HG03139 (cell line): Measurements from ENCODE around the gene CNGB1.
"Not testable (repeated sequence)": the region's sequence is repeated elsewhere in the genome, so short reads cannot be mapped to it uniquely, and the experiment has no call there.

Experiments
- ATAC-seq: cut with Tn5 transposase; IDR thresholded peaks from one replicate; pipeline ENCODE4 v1.9.1; 2021; ENCODE audit not compliant: unreplicated experiment

The CNGB1 gene

DNA sequence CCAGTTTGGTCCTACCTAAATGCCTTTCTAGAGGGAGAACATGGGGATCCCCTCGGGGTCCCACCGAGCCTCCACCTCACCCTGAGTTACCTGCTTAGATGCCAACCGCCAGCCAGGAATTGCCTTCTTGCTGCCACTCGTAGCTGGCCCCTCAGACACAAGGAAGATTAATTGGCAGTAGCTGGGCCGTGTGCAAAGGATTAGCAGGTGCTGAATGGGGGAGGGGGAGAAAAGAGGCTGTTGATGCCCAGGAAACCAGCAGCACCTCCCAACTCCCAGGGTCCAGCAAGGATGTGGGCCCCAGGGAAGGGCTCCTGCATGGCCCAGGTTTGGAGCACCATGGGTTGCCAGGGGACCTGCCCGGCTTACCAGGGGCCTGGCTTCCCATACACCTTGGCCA is at the start of gene CNGB1:
Gene CNGB1 (minus strand): TSS at position 159 of the 400 bp plus-strand sequence. CDS start 3,842 bp downstream, outside the sequence.
- ATAC-seq, result no peak

DNA sequence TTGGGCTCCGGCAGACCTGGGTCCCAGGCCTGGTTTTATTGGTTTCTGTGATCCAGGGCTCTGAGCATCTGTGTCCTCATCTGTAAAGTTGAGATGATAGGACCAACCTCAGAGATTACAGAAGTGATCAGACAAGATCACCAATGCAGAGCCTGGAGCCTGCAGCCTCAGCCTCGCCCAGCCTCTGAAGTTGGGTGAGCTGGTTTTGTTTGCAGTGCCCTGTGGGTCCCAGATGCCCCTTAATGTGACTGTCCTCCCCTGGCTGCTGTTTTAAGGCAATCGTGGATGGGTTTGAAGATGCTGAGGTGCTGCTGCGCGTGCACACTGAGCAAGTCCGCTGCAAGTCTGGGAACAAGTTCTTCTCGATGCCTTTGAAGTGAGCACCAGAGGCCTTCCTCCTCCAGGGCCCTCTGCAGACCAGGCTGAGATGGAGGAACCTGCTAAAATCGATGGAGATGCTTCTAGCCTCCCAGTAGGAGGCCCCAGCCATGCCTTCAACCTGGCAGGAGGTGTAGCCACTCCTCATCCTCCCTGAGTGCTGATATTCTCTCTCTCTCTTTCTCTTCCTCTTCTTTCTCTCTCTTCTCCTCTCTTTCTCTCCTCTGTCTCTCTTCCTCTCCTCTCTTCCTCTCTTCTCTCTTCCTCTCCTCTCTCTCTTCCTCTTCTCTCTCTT is 49.1 kb upstream of the CNGB1 start:
- ATAC-seq, result no peak

DNA sequence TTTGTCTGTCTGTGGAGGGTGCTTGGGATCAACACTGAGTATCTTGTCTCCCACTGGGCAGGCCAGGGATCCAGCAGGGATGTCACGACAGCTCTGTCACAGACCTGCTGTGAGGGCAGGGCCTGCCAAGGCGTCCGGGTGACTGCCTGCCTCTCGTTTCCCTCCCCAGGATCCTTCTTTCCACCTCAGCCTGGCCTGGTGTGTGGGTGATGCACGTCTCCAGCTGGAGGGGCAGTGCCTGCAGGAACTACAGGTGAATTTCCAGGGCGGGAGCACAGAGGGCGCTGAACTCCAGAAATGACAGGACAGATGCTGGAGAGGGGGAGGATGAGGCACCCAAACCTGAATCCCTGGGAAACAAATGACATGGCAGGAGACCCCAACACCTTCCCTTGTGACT is 47.9 kb upstream of the CNGB1 start:
- ATAC-seq, result no peak

GRCh38 chr16:58016840-58017446 is 46.0 kb upstream of the CNGB1 start:
- no peak for ATAC-seq

GRCh38 chr16:58013201-58013956 is 42.5 kb upstream of the CNGB1 start:
- no peak for ATAC-seq

- ATAC-seq, result no peak
These were observed 41.6 kb upstream of the CNGB1 start for GRCh38 chr16:58012481-58012880.

- ATAC-seq, result no peak
These were observed 40.7 kb upstream of the CNGB1 start for GRCh38 chr16:58011652-58012051.

- ATAC-seq, result no peak
These were observed 40.0 kb upstream of the CNGB1 start for GRCh38 chr16:58010886-58011285.

DNA sequence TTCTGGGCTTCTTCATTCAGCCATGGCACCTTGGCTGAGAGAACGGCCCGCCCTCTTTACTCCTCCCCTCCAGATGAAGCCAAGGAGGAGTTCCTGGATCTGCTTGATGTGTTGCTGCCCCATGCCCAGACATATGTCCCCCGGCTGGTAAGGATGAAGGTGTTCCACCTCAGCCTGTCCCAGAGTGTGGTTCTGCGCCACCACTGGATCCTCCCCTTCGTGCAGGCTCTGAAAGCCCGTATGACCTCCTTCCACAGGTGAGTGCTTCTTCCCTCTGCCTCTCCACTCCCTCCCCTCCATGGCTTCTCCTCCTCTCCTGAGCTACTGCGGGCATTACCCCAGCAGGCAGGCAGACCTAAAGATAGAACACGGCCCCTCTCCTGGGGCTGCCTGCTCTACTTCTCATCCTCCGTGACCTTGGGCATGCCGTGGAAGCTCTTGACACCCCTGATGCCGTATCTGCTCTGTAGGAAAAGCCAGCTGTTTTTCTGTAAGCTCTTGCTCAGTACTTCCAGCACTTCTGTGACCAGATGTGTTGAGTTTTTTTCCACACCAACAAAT is 39.0 kb upstream of the CNGB1 start:
- no peak for ATAC-seq

DNA sequence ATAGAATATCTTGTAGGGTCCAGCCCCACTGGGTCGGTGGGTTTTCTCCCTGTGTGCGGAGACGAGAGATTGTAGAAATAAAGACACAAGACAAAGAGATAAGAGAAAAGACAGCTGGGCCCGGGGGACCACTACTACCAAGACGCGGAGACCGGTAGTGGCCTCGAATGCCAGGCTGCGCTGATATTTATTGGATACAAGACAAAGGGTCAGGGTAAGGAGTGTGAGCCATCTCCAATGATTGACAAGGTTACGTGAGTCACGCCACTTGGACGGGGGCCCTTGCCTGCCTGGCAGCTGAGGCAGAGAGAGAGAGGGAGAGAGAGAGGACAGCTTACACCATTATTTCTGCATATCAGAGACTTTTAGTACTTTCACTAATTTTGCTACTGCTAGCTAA is 33.8 kb upstream of the CNGB1 start:
- not testable (repeated sequence) for ATAC-seq

DNA sequence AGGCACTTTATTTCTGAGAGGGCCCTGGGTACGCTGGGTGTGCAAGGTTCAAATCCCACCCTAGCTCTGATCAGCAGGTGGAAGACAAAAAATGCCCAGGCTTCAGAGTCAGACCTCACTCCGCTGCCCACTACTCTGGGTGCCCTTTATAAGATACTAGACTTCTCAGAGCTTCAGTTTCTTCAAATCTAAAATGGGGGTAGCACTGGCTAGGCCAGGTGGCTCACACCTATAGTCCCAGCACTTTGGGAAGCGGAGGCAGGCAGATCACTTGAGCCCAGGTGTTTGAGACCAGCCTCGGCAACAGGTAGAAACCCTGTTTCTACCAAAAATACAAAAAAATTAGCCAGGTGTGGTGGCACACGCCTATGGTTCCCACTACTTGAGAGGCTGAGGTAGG is 32.0 kb upstream of the CNGB1 start:
- ATAC-seq, result no peak

- no peak for ATAC-seq
These were observed 31.5 kb upstream of the CNGB1 start for GRCh38 chr16:58002416-58002800.

DNA sequence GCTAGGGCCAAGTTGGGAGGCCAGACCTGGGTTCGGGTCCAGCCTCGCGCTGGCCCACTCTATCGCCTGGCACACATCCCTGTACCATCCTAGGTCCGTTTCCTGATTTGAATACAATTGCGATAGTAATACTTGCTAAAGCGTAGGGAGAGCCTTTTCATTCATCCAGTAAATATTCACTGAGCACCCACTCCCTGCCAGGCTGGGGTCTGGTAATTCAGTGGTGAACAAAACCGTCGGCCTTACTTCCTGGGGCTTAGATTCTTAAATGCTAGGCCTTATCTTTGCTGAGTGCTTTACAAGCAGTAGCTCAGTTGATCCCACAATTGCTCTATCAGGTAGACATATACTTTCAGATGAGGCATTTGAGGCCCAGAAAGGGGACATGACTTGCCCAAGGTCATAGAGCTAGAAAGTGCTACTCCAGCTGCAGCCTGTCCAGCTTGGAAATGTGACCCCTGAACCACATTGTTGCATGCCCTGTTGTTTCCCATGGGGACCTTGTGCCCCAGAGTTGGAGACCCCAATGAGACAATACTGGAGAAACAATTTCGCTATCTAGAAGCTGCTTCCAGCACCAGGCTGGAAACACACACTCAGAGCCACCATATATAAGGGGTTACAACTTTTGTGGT is 31.0 kb upstream of the CNGB1 start:
- no peak for ATAC-seq

DNA sequence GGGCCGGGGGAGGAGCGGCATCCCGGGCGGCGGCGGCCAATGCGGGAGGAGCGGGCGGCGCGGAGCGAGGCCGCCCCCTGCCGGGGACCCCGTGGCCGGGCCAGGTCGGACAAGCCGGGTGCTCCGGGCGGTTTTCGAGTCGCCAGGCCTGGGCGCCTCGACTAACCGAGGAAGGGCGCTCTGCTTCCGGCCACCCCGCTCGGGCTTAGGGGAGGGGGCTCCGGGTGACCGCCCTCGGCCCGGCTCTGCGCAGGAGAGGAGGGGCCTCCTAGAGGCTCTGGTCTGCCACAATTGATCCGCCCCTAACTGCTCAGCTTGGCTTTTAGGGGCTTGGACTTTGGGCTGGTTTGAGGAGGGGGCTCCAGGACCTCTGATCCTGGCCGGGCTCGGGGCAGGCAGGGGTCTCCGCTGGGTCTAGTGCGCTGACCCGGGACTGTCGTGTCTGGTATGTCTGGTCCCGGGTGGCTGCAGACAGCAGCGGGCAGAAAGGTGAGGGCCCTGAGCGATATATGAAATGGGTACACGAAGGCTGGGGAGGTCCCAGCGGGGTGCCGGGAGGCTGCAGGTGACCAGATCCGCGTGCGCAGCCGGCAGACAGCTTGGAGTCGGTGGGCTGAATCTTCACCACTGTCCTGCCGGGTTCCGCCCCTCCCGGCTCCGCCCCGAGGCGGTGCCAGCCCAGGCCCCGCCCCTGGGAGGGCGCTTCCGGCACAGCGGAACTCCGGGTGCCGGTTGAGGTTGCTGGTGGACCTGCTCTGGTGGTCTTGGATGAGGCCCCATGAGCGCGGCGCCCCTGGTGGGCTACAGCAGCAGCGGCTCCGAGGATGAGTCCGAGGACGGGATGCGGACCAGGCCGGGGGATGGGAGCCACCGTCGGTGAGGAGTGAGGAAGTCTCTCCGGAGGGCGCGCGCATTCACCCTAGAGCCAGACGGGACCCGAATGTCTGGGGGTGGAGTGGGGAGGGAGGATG is 30.1 kb upstream of the CNGB1 start, which contains the start of gene USB1:
Gene USB1 (plus strand): TSS at position 702 of the 971 bp plus-strand sequence. CDS start 77 bp downstream, at position 779.
- peak; percentile 69 for ATAC-seq

GRCh38 chr16:57999971-58000705 is 29.2 kb upstream of the CNGB1 start, which contains the start of gene ZNF319:
TSS of gene ZNF319 (minus strand) at chr16:58000672. CDS start at chr16:57998265, 2,407 bp downstream.
- ATAC-seq, result peak; percentile 7

DNA sequence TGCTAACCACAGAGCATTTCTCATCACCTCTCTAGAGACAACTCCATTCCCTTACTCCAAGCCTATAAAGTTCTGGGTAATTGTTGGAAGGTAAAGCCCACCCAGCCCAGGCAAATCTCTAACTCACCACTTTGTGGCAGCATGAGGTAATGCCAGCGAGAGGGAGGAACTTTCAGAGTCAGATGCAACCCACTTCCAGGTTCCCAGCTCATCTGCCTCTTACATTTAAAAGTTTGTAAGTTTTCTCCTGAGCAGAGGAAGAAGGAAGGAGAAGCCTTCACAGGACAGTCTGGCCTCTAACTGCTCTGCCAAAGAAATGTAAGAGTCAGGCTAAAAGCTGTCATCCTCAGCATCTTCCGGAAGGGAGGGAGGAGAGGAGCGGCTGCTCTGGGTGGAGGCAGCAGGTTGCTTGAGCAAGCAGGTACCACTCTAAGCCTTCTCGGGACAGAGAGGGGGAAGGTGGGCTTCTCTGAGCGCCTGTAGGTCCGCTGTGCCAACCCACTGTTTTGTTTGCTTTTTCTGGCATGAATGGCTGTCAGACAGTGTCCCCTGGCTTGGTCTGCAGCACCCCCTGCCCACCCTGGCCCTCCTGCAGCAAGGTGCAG is 28.5 kb upstream of the CNGB1 start:
- ATAC-seq, result no peak

DNA sequence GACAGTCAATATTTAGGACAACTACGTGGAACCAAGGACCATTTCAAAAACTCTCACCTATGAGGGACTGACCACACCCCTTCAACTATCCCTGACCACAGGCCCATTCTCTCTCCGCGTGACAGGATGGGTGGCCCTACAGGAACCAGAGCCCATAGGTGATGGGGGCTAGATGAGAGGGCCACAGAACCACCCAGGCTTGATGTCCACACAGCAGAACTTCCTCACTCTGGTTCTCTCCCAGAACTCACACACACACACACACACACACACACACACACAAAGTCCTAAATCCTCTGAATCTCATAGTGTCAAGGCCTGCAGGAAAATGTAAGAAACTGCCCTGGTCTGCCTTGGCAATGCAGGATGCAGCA is 28.1 kb upstream of the CNGB1 start:
- ATAC-seq, result no peak

GRCh38 chr16:57998486-57998885 is 27.6 kb upstream of the CNGB1 start:
- no peak for ATAC-seq
